GM21515 (cell line): ENCODE data around the gene DLK1.

Experiments
- ATAC-seq: cut with Tn5 transposase; IDR thresholded peaks from one replicate; pipeline ENCODE4 v1.9.1; 2021; ENCODE audit not compliant: unreplicated experiment

DLK1 gene

DNA sequence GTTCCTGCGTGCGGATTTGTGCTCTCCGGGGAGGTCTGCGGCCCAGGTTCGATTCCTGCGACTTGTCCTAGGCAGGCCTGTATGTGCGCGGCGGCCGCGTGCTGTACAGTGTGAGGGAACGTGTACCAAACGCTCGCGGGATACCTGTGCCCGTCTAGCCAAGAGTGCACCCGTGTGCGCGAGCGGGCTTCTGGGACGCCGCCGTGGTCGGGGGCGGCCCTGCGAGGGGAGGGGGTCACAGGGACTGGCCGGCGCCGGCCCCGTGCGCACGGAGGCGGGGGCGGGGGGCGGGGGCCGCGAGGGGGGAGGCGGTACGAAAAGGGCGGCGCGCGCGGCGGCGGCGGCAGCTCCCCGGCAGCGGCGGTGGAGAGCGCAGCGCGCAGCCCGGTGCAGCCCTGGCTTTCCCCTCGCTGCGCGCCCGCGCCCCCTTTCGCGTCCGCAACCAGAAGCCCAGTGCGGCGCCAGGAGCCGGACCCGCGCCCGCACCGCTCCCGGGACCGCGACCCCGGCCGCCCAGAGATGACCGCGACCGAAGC, at the start of gene DLK1:
DLK1 (plus strand) TSS at position 343 of the 536 bp plus-strand sequence; CDS start at position 520, 177 bp downstream.
- no peak for ATAC-seq

DNA sequence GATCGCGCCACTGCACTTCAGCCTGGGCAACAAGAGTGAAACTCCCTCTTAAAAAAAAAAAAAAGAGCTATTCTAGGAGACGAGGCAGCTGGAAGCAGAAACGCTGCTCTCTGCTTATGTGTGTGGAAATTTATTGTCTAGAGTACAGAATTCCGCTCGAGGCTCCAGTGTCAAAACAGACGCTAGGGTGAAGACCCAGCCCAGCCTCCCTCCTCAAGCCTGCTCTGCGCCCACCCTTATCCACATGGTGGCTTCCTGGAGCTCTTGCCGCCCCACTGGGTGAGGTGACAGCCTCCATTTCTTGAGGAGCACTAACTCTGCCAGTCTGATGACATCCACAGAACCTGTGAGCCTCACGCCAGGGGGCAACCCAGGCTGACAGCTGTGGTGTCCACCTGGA, 49.5 kb upstream of the DLK1 start:
- ATAC-seq: no peak

DNA sequence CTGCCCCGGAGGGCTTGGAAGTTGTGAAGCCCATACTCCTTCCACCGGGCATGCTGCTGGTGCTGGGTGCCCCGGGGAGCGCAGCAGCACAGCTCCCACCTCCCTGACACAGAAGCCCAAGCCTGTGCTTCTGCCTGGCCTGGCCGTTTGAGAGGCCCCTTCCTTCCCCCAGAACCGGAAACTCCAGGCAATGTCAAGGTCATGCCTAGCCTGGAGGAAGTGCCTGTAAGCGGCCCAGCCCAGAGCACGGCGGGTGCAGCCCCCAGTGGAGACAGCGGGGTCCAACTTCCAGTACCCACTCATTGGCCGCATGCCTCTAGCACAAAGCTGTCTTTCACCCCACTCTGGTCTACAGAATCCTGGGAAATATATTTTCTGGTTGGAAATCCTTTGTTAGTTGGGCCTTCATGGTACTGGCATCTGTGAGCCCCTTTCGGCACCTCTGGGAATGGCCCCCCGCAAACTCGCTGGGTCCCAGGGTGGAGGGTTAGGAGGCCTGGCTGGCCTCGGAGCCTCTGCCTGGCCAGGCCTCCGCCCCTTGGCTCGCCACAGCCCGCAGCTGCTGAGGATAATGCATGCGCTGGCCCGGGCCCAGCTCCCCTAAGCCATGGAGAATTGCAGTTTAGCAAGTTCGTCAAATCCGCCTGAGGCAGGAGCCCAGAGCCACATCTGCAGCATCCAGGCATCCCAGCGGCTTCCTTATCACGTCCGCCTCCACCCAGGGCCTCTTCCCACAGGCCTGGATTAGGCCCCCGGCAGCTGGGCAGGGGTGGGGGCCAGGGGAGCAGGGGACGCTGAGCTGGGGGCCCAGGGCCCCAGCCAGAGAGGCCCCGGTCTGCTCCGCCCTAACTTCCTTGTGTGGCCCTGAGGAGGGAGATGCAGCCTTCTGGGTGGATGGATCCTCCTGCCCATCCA, 48.9 kb upstream of the DLK1 start:
- ATAC-seq: no peak

DNA sequence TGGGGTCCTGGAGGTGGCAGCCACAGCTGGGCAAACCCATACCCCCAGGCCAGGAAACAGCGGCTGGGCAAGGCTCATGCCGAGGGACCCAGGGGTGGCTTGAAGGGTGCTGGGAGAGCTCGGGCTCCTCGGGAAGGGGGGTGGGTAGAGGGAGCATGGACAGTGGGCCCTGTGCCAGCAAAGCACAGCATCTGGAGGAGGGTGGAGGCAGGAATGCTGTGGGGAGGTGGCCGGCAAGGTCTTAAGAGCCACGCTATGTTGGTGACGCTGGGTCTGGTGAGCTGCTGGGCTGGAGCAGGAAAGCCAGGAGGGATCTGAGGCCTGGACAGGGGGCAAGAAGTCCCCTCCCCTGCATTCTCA, 48.2 kb upstream of the DLK1 start:
- no peak for ATAC-seq

DNA sequence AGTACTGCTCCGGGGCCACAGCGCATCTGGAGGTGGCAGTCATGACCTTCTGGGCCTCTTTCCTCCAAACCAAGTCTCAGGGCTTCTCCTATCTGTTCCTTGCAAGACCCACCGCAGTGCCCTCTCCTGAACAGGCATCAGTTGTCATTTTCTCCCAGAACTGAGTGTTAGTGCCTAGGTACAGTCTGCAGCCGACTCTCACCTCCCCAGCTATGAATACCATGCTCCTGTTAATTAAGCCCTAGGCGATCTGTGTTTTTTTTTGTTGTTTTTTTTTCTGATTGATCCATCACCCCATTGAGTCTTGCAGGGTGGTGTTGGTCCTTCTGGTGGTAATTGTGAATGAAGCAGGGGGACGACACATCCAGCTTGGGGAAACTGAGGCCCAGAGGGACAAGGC, 47.5 kb upstream of the DLK1 start:
- no peak for ATAC-seq

DNA sequence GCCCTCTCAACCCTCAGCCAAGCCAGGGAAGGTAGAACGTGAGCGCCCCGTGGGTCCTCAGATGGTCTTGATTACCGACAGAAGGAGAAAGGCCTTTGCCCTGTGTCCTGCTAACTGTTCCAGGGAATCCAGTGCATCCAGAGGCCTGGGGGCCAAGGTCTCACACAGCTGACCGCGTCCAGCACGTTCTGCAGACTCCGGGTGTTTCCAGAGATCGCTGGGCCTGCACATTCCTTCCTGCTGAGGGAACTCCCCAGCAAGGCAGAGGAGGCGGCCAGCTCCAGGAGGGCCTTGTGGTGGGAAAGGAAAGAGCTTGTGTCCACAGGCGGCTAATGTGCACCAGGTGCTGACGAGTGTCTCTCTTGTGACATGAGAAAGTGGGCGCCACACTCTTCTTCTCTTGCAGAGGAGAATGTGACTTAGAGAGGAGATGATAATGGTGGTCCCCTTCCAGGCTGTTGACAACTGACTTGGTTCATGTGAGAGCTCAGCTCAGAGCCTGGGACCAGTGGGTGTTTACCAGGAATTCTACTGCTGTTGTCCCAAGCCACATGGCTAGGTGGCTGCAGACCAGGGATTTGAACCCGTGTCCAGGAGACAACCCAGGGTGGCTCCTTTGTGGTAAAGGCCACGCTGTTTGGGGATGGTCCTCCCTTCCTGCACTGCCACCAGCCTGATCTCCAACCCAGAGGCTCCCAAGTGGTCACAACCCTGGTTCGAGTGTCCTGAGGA, 46.8 kb upstream of the DLK1 start:
- ATAC-seq: no peak

DNA sequence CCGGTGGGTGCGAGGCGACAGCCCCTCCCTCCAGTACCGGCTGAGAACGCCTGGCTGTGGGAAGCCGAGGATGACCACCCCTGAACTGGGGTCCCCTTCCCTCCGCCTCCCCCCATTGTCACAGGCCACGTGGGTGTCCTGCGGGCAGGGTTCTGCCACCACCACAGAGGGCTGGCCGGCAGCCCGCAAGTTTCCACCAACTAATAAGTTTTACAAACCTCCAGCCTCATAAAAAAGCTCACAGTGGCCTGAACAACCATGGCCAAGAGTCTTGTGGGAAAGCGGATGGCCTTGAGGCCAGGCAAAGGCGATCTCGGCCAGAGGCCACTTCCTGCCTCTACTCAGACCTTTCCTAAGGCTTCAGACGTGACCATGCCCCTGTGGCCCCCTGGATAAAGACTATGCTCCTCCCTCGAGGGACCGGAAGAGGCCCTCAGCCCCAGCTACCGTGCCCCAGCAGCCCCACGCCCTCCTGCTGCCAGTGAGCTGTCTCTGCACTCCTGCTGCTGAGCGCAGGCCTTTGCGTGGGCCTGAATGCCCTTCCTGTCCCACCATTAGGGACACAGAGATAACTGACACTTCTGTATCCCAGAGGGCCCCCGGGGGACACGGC, 46.1 kb upstream of the DLK1 start:
- ATAC-seq: no peak

DNA sequence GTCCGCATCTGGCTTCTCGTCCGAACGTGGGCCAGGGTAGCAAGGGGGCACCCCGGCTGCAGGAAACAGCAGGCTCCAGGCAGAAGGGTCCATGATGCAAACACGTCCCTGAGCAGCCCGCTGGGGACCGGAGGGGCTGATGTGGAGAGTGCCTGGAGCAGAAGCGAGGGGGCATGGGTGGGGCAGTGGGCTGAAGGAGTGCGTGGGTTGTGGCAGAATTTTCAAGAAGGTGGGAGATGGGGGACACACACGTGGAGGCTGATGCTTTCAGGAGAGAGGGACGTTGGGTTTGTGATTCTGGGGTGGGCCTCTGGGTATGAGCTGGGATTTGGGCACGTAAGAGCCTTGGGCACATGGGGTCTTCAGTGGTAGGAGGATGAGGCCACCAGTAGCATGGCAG, 45.6 kb upstream of the DLK1 start:
- ATAC-seq: no peak

DNA sequence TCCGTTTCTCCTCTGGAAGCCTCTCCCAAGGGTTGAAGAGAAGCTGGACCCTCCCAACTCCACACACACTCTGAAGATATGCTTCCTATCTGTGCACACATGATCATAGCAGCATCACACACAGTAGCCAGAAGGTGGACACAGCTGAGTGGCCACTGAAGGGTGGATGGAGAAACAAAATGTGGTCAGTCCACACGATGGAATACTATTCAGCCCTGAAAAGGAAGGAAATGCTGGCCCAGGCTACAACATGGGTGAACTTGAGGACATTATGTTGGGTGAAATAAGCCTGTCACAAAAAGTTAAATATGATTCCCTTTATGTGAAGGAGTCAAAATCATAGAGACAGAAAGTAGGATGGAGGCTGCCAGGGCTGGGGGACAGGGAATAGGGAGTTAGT, 43.9 kb upstream of the DLK1 start:
- ATAC-seq: no peak

DNA sequence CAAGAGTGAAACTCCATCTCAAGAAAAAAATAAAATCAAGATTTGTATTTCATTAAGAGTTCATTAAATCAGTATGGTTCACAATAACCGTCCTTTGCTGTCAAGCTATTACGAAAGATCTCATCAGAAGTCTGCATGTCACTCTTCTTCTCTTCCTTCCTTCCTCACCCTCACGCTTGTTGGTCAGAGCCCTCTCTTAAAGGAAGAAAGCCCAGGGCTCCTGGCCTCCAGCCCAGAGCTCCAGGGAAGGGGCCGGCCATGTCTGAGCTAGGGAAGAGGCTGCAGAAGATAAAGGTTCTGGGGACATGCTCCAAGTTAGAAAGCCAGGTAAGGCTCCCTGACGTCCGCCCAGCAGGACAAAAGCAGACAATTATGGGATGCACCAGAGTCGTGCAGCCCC, 43.1 kb upstream of the DLK1 start:
- ATAC-seq: no peak

DNA sequence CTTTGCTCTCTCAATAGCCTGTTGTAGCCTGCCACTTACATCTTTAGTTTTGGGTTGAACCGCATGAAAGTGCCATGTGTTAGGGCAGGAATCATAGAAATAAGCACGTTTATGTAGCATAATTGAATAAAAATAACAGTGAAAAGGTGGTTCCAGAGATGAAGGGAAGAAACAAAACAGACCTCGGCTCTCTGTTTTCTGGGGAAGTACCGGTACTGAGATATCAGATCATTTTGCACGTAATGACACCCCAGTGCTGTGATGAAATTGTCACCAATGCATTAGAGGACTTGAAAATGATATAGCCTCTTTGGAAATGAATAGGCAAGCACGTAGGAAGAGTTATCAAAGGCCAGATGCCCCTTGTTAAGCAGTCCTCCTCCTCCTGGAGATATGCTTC, 42.5 kb upstream of the DLK1 start:
- ATAC-seq: no peak

DNA sequence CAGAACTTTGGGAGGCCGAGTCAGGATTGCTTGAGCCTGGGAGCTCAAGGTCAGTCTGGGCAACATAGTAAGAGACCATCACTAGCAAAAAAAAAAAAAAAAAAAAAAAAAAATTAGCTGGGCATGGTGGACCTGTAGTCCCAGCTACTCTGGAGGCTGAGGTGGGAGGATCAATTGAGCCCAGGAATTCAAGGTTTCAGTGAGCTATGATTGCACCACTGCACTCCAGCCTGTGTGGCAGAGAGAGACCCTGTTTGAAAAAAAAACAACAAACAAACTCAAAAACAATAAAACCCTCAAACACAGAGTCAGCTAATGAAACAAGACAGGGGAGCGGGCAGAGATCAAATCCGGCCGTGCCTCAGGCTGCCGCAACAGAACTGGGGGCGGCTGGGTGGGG, 41.7 kb upstream of the DLK1 start:
- no peak for ATAC-seq

DNA sequence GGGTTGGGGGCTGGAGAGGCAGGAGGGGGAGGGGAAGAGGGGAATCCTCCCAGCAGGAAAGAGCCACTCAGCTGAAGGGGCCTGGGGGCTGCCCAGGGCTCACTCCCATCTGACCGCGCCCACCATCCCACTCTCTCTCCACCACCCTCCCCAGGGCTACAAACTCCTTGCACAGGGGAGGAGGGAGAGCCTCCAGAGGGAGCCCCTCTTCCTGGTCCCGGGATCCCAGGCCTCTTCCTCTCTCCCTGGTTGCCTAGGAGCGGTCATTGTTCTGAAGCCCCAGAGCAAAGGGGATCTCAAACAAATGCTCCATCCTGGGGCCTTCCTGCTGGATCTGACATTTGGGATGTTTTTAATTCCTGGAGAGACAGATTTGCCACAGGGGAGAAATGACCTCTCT, 39.8 kb upstream of the DLK1 start:
- no peak for ATAC-seq

DNA sequence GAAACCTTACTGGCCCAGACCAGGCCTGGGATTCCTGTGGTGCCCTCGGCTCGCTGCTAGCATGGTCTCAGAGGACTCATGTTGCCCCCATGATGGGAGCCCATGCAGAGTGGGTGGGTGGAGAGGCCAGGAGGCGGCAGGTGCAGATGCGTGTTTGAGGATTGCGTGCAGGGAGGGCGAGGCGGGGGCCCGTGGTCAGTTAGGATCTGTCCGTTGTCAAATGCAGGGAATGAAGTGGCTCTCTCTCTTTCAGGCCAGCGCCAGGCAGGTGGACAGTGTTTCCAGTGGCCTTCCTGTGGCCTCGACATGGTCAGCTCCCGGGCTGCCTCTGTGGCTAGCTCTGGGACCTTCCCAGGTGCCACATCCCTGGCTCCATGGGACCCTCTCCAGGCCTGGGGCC, 39.3 kb upstream of the DLK1 start:
- no peak for ATAC-seq

DNA sequence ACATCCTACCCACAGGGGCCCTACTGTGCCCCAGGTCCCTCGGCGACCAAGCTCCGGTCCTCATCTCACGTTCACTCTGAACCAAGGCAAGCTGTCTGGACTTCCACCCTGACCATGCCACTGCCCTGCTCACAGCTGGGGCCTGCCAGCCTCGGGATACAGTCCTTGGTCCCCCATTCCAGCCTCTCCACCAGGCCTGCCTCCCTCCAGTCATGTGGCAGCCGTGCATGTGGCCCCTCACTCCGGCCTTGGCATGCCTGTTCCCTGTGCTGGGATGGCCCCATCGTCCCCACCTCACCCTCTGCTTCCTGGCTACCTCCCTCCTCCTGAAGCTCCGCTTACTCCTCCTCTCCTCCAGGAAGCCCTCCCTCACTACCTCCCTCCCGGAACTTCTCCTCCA, 38.6 kb upstream of the DLK1 start:
- ATAC-seq: no peak

DNA sequence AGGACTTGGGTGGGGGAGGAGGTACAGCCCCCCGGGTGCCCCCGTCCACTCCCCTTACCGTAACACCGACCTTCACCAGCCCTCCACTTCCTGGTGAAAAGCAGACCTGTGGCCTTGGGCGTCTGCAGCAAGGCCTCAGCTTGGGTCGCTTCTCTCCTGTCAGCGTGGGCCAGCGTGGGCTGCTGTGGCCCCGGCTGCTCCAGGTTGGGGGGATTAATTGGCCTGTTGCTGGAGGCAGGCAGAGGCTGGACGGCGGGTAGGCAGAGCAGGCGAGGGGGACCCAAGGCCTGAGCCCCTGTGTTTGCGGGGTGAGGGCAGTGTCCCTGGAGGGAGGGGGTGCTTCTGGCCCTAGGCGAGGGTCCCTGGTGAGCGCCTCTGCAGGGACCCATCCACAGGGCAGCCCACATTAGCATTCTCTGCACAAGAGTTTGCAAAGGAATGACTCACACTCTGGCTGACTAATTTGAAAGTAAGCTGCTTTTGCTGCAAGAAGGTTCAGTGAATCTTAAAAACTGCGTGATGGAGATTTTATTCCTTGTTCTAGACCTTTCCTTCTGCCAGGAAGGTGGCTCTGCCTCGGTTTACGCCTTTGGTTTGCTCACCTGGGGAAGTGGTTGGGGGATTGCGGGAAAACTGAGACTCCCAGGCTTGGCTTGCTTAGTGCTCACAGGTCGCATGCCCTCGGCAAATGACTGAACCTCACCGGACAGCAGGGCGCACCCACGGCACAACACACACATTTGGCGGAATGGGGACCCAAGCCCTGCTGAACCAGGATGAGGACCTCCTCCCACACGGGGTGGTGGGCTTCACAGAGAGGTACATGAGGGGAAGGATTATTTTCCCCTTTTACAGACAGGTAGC, 37.9 kb upstream of the DLK1 start:
- no peak for ATAC-seq

DNA sequence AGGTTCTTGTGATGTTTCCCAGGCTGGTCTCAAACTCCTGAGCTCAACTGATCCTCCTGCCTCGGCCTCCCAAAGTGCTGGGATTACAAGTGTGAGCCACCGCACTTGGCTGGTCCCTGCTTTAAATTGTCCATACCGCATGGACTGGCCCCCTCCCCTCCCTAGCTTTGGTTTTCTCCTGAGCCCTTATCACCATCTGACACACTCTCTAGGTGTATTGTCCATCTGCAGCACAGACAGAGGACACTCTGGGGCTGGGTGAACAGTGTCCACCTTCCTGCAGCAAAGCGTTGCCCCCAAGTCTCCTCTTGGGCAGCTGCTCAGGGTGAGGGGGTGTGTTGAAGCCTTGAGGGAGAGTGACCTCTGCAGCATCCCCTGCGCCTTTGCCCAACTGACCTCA, 36.0 kb upstream of the DLK1 start:
- no peak for ATAC-seq

DNA sequence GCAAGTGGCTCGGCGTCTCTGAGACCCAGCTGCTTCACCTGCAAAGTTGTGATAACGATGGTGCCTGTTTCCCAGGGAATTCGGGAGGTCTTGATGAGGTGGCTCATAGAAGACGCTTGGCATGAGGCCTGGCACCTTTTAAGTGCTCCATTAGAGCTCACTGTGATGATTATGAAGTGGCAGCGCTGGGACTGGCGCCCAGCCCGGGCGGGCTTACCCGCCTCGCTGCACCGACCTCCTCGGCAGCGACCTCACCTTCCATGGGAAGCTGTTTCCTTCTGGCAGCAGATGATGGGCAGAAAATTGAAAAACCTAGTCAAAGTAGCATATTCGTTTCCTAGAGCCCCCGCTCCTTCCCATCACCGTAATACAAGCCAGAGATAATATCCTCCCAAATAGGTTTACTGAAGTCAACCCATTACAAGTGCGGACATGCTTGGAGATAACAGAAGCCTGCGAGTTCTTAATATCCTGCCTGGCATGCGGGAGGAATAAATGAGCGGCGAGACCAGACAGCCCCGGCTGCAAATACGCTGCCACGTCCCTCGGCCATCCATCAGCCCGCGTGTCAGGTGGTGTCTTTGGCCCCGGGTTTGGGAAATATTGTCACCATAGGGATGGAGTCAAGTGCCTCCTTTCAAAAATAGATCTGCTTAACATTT, 35.2 kb upstream of the DLK1 start:
- no peak for ATAC-seq

DNA sequence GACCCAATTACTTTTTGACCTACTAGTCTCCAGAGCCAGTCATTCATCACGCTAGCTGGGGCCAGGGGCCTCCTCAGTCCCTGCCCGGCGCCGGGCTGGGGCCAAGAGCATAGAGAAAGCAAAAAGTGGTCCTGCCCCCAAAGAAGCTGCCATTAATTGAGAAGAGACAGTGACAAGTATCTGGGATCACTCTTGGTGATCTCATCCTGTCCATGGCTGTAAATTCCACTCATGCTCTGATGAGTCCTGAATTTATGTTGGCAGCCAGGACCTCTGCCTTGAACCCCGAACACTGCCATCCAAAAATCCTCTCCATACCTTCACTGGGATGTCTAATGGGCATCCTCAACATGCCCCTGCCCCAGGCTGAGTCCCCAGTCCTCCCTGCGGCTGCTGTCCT, 34.4 kb upstream of the DLK1 start:
- ATAC-seq: no peak

DNA sequence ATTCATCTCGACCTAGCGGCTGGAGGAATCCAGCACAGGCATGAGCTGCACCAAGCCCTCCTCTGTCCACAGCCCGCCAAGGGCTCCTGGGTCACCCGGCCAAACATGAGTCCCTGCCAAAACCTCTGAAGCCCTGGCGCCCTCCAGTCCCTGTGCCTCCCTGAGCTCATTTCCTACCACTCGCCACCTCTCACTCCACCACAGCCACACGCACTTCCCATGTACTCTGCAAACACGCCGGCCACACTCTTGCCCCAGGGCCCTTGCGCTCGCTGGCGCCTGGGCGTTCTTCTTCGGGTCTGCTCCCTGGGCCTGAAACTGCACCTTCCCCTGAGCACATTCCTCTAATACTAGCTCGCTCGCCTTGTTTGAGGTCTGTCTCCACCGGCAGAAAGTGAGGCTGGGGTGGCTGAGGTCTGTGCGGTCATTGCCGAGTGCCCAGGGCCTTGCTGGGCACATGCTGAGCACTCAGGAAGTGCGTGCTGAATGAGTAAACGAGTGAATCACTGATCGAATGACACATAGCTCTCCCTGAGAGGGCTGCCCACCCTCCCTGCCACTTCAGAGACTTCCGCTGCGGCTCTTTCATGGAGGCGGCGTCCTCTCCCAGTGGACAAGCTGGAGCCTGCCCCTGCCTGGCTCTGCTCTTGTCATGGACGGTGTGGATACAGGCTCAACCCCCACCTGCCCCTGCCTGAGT, 33.7 kb upstream of the DLK1 start:
- ATAC-seq: no peak
